Osteoblast (primary cell): ENCODE measurements around the gene TEX13B. TPM values are rescaled to one million over a fixed set of nuclear protein-coding genes. Genes with fewer than 3 reads are reported as not detected.

Experiments used
- DNase-seq: peaks from one replicate; pipeline ENCODE4 v3.0.0; 2011; ENCODE audit warnings: low spot score, mixed read lengths; ENCODE audit not compliant: insufficient read length; ENCODE audit errors: missing footprints
- H2AFZ ChIP-seq: 2 replicates; pipeline ENCODE4 v1.6.0; 2011; ENCODE audit warnings: mild to moderate bottlenecking, low read length
- H3K27ac ChIP-seq: 2 replicates; pipeline ENCODE4 v1.5.1; 2011; ENCODE audit warnings: mild to moderate bottlenecking, low read depth, low read length, moderate library complexity
- H3K27me3 ChIP-seq: 2 replicates; pipeline ENCODE4 v1.6.0; 2012; ENCODE audit warnings: mild to moderate bottlenecking, control low read depth, inconsistent platforms, low read length, moderate library complexity; ENCODE audit not compliant: insufficient read depth
- H3K36me3 ChIP-seq: 2 replicates; pipeline ENCODE4 v1.5.1; 2011; ENCODE audit warnings: mild to moderate bottlenecking, low read length, control low read depth, moderate library complexity; ENCODE audit not compliant: insufficient read depth
- H3K4me1 ChIP-seq: 2 replicates; pipeline ENCODE4 v1.5.1; 2011; ENCODE audit warnings: mild to moderate bottlenecking, low read length, control low read depth, moderate library complexity; ENCODE audit not compliant: insufficient read depth
- H3K4me2 ChIP-seq: 2 replicates; pipeline ENCODE4 v1.6.0; 2011; ENCODE audit warnings: mild to moderate bottlenecking, low read length; ENCODE audit not compliant: insufficient read depth
- H3K4me3 ChIP-seq: fragments of 200-600 bp; sonication (generic); 3 replicates; pipeline ENCODE4 v1.5.1; 2012; ENCODE audit warnings: mild to moderate bottlenecking, low read length, inconsistent platforms; ENCODE audit not compliant: insufficient read depth
- H3K79me2 ChIP-seq: 2 replicates; pipeline ENCODE4 v1.6.0; 2012; ENCODE audit warnings: mild to moderate bottlenecking, low read length, control low read depth, inconsistent platforms; ENCODE audit not compliant: insufficient read depth
- H3K9me3 ChIP-seq: 2 replicates; pipeline ENCODE4 v1.5.1; 2011; ENCODE audit warnings: low read depth, low read length, control low read depth
- H4K20me1 ChIP-seq: 2 replicates; pipeline ENCODE4 v1.6.0; 2012; ENCODE audit warnings: mild to moderate bottlenecking, low read length, control low read depth; ENCODE audit not compliant: insufficient read depth
- CTCF ChIP-seq: IDR thresholded peaks from 2 replicates; pipeline ENCODE4 v1.5.1; 2011; ENCODE audit warnings: mild to moderate bottlenecking, low read depth, low read length, moderate library complexity; ENCODE audit errors: extremely low read depth
- total RNA-seq: library from RNA; depleted of rRNA; stranded (reverse); fragments of >200 nt; gene quantifications from 2 replicates; pipeline ENCODE4 v1.2.3, GENCODE V29; 2012

TEX13B gene
- total RNA-seq, 1 donor = not detected

GRCh38 chrX:108018656-108019381 is 36.6 kb upstream of the TEX13B start:
- Histone ChIP-seq H3K36me3 (no peaks in the 10 kb centered on the region), H3K9me3 (no peaks in the 10 kb centered on the region), H3K79me2 (no peaks in the 10 kb centered on the region), H4K20me1 (no peaks in the 10 kb centered on the region), H3K4me2 (no peak overlapping the region), H3K4me3 (no peak overlapping the region), H3K27ac (no peak overlapping the region), H2AFZ (no peak overlapping the region), H3K4me1 (no peaks in the 10 kb centered on the region), H3K27me3 (peaks cover 30% of the 10 kb centered on the region)
- DNase-seq = no peak
- TF ChIP-seq CTCF = no peak

- Histone ChIP-seq H3K36me3 (no peaks in the 10 kb centered on the region), H3K9me3 (no peaks in the 10 kb centered on the region), H3K4me2 (no peak overlapping the region), H3K79me2 (no peaks in the 10 kb centered on the region), H3K27ac (no peak overlapping the region), H2AFZ (no peak overlapping the region), H4K20me1 (no peaks in the 10 kb centered on the region), H3K4me3 (no peak overlapping the region), H3K4me1 (no peaks in the 10 kb centered on the region), H3K27me3 (peaks cover 24% of the 10 kb centered on the region)
- peak; percentile 58 for TF ChIP-seq CTCF
- peak; percentile 62 for DNase-seq
Measured at GRCh38 chrX:108001218-108001814, 19.1 kb upstream of the TEX13B start.

GRCh38 chrX:108000751-108001150 is 18.6 kb upstream of the TEX13B start:
- Histone ChIP-seq H3K4me1 (no peaks in the 10 kb centered on the region), H3K4me2 (no peak overlapping the region), H3K4me3 (no peak overlapping the region), H2AFZ (no peak overlapping the region), H3K27ac (no peak overlapping the region), H4K20me1 (no peaks in the 10 kb centered on the region), H3K27me3 (peaks cover 24% of the 10 kb centered on the region), H3K9me3 (no peaks in the 10 kb centered on the region), H3K79me2 (no peaks in the 10 kb centered on the region), H3K36me3 (no peaks in the 10 kb centered on the region)
- DNase-seq = no peak
- no peak for TF ChIP-seq CTCF

- H3K4me2 ChIP-seq = no peak overlapping the region
- no peaks in the 10 kb centered on the region for H3K79me2 ChIP-seq
- no peaks in the 10 kb centered on the region for H3K9me3 ChIP-seq
- no peaks in the 10 kb centered on the region for H3K4me1 ChIP-seq
- H3K27me3 ChIP-seq = peaks cover 2% of the 10 kb centered on the region
- no peak overlapping the region for H2AFZ ChIP-seq
- no peak overlapping the region for H3K4me3 ChIP-seq
- H4K20me1 ChIP-seq = no peaks in the 10 kb centered on the region
- H3K27ac ChIP-seq = no peak overlapping the region
- no peak for DNase-seq
- no peak for TF ChIP-seq CTCF
- H3K36me3 ChIP-seq = no peaks in the 10 kb centered on the region
Measured at GRCh38 chrX:107996124-107996523, 14.0 kb upstream of the TEX13B start.
